ENCODE data around the gene MIF. TPM values are rescaled to one million over a fixed set of nuclear protein-coding genes. Genes with fewer than 3 reads are reported as not detected.
"Not testable (repeated sequence)": the region's sequence is repeated elsewhere in the genome, so short reads cannot be mapped to it uniquely, and the experiment has no call there.

MIF gene
- total RNA-seq, 1 donor from 2014 or later: 1,382 TPM

DNA sequence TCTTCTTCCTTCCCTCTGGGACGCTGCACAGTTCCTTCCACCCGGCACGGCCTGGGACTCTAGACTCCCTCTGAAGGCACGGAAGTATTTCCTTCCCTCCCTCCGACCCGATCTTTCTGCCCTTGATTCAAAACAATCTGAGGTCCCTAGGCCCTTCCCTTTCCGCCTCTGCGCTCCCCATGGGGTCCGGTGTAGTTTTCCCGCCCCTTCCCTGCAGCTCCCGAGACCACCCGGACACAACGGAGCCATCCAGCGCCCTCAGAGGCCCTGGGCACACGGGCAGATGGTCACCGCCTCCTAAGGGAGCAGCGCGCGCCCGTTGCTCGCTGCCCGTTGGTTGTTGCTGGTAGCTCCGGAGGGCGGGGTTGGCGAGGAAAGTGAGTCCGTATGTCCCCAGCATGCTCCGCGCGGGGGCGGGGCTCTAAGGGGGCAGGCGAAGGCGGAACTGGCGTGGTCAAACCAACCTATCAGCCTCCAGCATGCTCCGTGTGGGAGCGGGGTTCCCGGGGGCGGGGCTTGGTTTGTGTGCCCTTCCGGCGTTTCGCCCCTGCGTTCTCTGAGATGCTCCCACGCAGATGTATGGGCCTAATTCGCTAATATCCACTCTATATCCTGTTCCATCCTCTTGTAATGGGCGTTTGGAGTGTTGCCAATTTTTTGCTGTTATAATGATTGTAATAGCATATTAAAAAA lies 19.6 kb downstream of the MIF start:
- intact Hi-C loops (cut with micrococcal nuclease): loop anchor here (1.0 to 5.0 kb wide), 3 partner anchors 20 to 643 kb away; partner anchors contain the start of genes GUCD1, MIF and SNRPD3
- Mint-ChIP-seq H3K4me3 (peak overlapping the region; percentile 95), H3K9me3 (no peaks in the 10 kb centered on the region)

DNA sequence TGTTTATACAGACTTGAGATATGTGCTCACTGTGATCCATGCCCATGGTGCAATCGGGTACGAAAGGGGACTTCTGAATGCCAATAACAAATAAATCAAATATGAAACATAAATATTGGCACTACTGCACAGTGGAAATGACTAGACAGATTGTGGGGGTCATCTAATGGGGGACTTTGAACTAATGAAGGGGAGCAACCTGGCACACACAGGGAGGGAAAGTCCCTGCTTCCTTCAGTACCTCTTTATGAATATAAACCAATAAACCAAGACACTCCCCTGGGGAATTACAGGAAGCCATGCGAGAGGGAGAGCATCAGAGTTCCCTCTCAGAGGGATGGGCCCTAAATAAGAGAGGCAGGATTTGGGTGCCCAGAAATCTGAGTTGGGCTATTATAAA lies 21.1 kb downstream of the MIF start:
- Mint-ChIP-seq H3K4me1 (peaks cover 26% of the 10 kb centered on the region), H3K36me3 (ENCODE audit: low read depth) (no peaks in the 10 kb centered on the region), H3K27me3 (no peaks in the 10 kb centered on the region), H3K4me3 (no peak overlapping the region), H3K27ac (no peak overlapping the region), H3K9me3 (no peaks in the 10 kb centered on the region)
- intact Hi-C loops (cut with micrococcal nuclease): no loop called here
- no peak for DNase-seq

More for the DNA sequence above, 19.6 kb downstream of the MIF start:
- Mint-ChIP-seq H3K27me3 (no peaks in the 10 kb centered on the region), H3K27ac (peak overlapping the region; percentile 99), H3K4me1 (peaks cover 26% of the 10 kb centered on the region), H3K36me3 (ENCODE audit: low read depth) (no peaks in the 10 kb centered on the region)
- peak; percentile 100 for DNase-seq

DNA sequence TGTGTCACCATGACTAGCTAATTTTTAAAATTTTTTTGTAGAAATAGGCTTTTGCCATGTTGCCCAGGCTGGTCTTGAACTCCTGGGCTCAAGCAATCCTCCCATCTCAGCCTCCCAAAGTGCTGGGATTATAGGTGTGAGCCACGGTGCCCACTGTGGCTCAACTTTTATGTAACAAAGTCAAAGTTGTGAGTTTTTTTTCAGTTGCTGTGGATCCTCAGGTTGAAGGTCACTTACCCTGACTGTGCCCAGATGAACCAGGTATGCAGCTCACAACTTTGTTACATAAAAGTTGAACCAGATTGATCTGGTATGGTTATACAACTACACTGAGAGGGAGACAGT lies 26.1 kb downstream of the MIF start:
- intact Hi-C loops (cut with micrococcal nuclease); H3K36me3 Mint-ChIP-seq (ENCODE audit: low read depth); H3K27me3 Mint-ChIP-seq; H3K4me3 Mint-ChIP-seq; H3K27ac Mint-ChIP-seq; H3K9me3 Mint-ChIP-seq; H3K4me1 Mint-ChIP-seq; DNase-seq: not testable (repeated sequence)

DNA sequence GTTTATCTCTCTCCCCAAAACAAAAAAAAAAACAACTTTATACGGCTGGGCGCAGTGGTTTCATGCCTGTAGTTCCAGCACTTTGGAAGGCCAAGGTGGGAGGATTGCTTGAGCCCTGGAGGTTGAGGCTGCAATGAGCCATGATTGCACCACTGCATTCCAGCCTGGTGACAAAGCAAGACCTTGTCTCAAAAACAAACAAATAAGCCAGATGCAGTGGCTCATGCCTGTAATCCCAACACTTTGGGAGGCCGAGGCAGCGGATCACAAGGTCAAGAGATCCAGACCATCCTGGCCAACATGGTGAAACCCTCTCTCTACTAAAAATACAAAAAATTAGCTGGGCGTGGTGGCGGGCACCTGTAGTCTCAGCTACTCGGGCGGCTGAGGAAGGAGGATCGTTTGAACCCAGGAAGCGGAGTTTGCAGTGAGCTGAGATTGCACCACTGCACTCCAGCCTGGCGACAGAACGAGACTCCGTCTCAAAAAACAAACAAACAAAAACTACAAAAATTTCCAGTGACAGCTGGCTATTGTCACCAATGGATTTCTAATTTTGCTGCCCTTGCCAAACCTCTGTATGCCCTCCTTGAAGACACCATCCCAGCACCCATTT lies 27.5 kb downstream of the MIF start:
- H3K9me3 Mint-ChIP-seq; intact Hi-C loops (cut with micrococcal nuclease); H3K27me3 Mint-ChIP-seq; H3K27ac Mint-ChIP-seq; H3K4me1 Mint-ChIP-seq; H3K4me3 Mint-ChIP-seq; H3K36me3 Mint-ChIP-seq (ENCODE audit: low read depth); DNase-seq: not testable (repeated sequence)

DNA sequence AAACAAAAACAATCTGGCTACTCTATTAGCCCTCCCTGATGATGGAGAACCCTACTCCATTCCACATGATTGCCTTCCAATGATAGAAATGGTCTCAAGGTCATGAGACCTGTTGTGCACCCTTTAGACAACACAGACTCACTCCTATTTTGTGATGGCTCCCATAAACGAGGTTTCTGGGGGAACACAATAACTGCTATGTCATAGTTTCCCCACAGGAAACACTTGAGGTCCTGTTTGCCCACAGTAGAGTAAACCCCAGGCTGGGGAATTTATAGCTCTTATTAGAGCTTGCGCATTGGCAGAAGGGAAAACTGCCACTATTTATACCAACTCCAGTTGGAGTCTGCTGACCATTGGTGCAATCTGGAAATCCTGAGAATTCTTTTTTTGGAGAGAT lies 28.7 kb downstream of the MIF start:
- Mint-ChIP-seq H3K4me3 (no peak overlapping the region), H3K4me1 (no peaks in the 10 kb centered on the region), H3K27me3 (no peaks in the 10 kb centered on the region), H3K9me3 (peaks cover 11% of the 10 kb centered on the region), H3K36me3 (ENCODE audit: low read depth) (peaks cover 1% of the 10 kb centered on the region), H3K27ac (no peak overlapping the region)
- no peak for DNase-seq
- intact Hi-C loops (cut with micrococcal nuclease): no loop called here

DNA sequence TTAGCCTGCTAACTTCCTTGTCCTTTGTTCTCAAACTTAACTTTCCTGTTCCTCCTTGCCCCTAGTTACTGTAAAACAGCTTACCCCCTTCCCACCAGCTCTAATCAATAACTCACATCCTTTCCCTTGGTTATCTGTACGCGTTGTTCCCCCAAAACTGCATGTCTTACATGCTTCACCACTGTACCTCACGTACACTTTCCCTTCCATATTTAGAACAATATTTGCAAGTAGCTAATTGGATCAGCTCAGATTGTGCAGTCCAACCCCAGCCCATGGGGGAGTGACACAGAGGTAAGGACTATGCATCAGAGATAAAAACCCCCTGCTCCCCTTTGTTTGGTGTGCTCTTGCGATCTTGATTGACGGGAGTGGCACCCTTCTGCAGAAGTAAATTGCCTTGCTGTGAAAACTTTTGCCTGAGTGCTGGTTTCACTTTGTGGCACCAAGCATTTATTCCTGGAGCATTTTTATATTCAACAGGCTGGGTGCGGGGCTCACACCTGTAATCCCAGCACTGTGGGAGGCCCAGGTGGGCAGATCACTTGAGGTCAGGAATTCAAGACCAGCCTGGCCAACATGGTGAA lies 30.9 kb downstream of the MIF start:
- H3K4me3 Mint-ChIP-seq: no peak overlapping the region
- intact Hi-C loops (cut with micrococcal nuclease): no loop called here
- H3K9me3 Mint-ChIP-seq: peaks cover 11% of the 10 kb centered on the region
- peaks cover 1% of the 10 kb centered on the region for H3K36me3 Mint-ChIP-seq (ENCODE audit: low read depth)
- H3K27me3 Mint-ChIP-seq: no peaks in the 10 kb centered on the region
- H3K27ac Mint-ChIP-seq: no peak overlapping the region
- no peak for DNase-seq
- no peaks in the 10 kb centered on the region for H3K4me1 Mint-ChIP-seq

DNA sequence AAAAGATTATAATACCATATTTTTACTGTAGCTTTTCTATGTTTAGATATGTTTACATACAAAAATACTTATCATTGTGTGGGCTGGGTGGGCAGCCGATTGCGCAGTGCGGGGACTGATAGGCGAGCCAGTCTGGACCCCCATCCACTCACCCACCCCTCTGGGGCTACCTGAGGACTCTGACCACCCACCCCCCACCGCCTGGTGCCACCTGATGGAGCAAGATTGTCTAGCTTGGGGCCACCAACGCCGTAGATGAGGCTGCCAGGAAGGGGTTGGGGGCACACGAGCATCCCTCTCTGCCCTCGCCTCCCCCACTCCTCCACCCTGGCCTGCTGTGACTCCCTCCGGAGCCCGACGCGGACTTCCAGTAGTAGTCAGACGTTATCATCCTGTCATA lies 32.4 kb downstream of the MIF start:
- Mint-ChIP-seq H3K9me3 (peaks cover 11% of the 10 kb centered on the region), H3K4me3 (no peak overlapping the region), H3K27ac (no peak overlapping the region), H3K27me3 (no peaks in the 10 kb centered on the region), H3K4me1 (no peaks in the 10 kb centered on the region), H3K36me3 (ENCODE audit: low read depth) (peaks cover 1% of the 10 kb centered on the region)
- intact Hi-C loops (cut with micrococcal nuclease): no loop called here
- no peak for DNase-seq

DNA sequence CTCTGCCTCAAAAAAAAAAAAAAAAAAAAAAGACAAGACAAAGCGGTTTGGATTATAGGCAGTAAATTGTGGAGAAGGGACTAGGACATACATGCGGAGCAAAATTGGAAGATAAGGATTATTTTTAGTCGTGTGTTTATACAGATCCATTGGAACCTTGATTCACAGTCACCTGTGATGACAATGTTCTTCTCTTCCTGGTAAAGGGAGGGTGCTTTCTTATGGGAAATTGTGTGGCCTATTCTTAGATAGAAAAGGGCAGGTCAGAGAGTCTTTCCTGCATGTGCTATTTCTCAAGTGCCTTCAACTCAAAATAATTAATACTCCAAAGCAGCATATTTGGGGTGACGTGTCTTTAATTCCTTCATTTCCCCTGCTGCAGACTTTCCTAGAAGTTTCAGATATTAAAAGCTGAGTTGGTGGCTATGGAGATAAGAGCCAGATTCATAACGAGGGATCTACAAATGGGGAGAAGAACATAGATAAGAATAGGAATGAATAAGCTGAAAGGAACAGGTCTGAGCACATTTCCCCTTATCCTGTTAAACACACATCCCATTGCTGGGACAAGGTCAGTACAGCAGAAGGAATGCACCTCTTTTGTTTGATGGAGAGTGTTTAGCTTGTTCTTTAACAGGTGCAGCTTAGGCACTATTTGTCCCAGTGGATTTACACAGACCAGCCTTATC lies 44.3 kb downstream of the MIF start:
- no peak for DNase-seq
- H3K4me3 Mint-ChIP-seq: no peak overlapping the region
- H3K27me3 Mint-ChIP-seq: peaks cover 8% of the 10 kb centered on the region
- H3K27ac Mint-ChIP-seq: no peak overlapping the region
- intact Hi-C loops (cut with micrococcal nuclease): no loop called here
- H3K4me1 Mint-ChIP-seq: peaks cover 5% of the 10 kb centered on the region
- H3K9me3 Mint-ChIP-seq: no peaks in the 10 kb centered on the region
- no peaks in the 10 kb centered on the region for H3K36me3 Mint-ChIP-seq (ENCODE audit: low read depth)

DNA sequence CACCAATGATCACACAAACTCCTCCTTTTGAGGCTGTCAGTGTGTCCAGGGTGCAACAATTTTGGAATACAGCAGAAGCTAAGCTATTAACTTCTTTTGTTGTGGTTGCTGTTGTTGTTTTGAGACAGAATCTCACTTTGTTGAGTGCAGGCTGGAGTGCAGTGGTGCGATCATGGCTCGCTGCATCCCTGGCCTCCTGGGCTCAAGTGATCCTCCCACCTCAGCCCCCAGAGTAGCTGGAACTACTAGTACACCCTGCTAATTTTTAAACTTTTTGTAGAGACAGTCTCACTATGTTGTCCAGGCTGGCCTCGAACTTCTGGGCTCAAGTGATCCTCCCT lies 44.8 kb downstream of the MIF start:
- Mint-ChIP-seq H3K4me1 (peaks cover 5% of the 10 kb centered on the region), H3K27me3 (peaks cover 9% of the 10 kb centered on the region), H3K4me3 (no peak overlapping the region), H3K9me3 (no peaks in the 10 kb centered on the region), H3K27ac (no peak overlapping the region), H3K36me3 (ENCODE audit: low read depth) (no peaks in the 10 kb centered on the region)
- DNase-seq: no peak
- intact Hi-C loops (cut with micrococcal nuclease): no loop called here

DNA sequence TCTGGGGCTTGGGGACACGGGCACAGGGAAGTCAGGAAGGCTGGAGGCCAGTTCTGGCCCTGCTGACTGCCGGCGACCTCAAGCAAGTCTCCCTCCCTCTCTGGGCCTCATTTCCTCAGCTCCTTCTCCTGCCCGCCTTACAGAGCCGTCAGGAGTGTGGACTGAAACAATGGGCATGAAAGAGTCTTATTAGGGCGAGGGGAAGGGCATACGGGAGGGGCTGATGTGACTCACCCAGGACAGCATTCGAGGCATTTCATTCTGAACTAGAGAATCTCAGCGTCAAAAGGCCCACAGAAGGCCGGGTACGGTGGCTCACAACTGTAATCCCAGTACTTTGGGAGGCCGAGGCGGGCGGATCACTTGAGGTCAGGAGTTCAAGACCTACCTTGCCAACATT lies 46.0 kb downstream of the MIF start:
- not testable (repeated sequence) for H3K9me3 Mint-ChIP-seq

More for the DNA sequence above, 46.0 kb downstream of the MIF start:
- DNase-seq; H3K27ac Mint-ChIP-seq; intact Hi-C loops (cut with micrococcal nuclease); H3K4me1 Mint-ChIP-seq; H3K4me3 Mint-ChIP-seq; H3K36me3 Mint-ChIP-seq (ENCODE audit: low read depth): not testable (repeated sequence)
- peaks cover 15% of the 10 kb centered on the region for H3K27me3 Mint-ChIP-seq

Other genes starting within 250 kb of the MIF start
- gene RGL4, start 203.4 kb upstream of the MIF start, total RNA-seq: 6.9 TPM in 2 replicates
- gene ZNF70, start 143.3 kb upstream of the MIF start, total RNA-seq: 2.5 and 2.6 TPM in 2 replicates
- gene VPREB3, start 140.0 kb upstream of the MIF start, total RNA-seq: not detected in 2 replicates
- gene C22orf15, start 131.4 kb upstream of the MIF start, total RNA-seq: 0.16 and 0.19 TPM in 2 replicates
- gene CHCHD10, start 126.4 kb upstream of the MIF start, total RNA-seq: 122 and 126 TPM in 2 replicates
- gene MMP11, start 121.5 kb upstream of the MIF start, total RNA-seq: 0.50 and 0.70 TPM in 2 replicates
- 89.9 and 92.2 TPM in 2 replicates for gene SMARCB1, start 107.4 kb upstream of the MIF start, total RNA-seq
- 13.4 and 14.8 TPM in 2 replicates for gene DERL3, start 55.4 kb upstream of the MIF start, total RNA-seq
- gene SLC2A11, start 36.5 kb upstream of the MIF start, total RNA-seq: 8.0 and 9.3 TPM in 2 replicates
- gene GSTT2B, start 66.8 kb downstream of the MIF start, total RNA-seq: 0.36 TPM in 1 of 2 replicates, not detected in the other
- gene DDTL, start 72.5 kb downstream of the MIF start, total RNA-seq: 5.0 TPM in 2 replicates
- gene DDT, start 80.1 kb downstream of the MIF start, total RNA-seq: 106 and 108 TPM in 2 replicates
- gene GSTT2, start 85.8 kb downstream of the MIF start, total RNA-seq: 0.42 TPM in 1 of 2 replicates, not detected in the other
- gene GSTT4, start 111.1 kb downstream of the MIF start, total RNA-seq: not detected in 2 replicates
- 100 and 103 TPM in 2 replicates for gene CABIN1, start 116.9 kb downstream of the MIF start, total RNA-seq

Data from activated CD4-positive, alpha-beta T cell treated with anti-CD3 and anti-CD28 coated beads, Interleukin-2, amount 10 ng/mL, durations not matched to agents 24 days and 14 days (primary cell).